GM21529 (cell line): ENCODE data around the gene EGLN3.
"Not testable (repeated sequence)": the region's sequence is repeated elsewhere in the genome, so short reads cannot be mapped to it uniquely, and the experiment has no call there.

Experiments
- ATAC-seq: cut with Tn5 transposase; IDR thresholded peaks from one replicate; pipeline ENCODE4 v1.9.1; 2021; ENCODE audit not compliant: unreplicated experiment

Gene EGLN3

GRCh38 chr14:33938131-33938949, 12.5 kb downstream of the EGLN3 start:
- peak; percentile 45 for ATAC-seq

- ATAC-seq: no peak
Measured at GRCh38 chr14:33936391-33936790, 14.5 kb downstream of the EGLN3 start.

- ATAC-seq: no peak
Measured at GRCh38 chr14:33934938-33935337, 15.9 kb downstream of the EGLN3 start.

GRCh38 chr14:33934043-33934750, 16.7 kb downstream of the EGLN3 start:
- ATAC-seq: no peak

- ATAC-seq: no peak
Measured at GRCh38 chr14:33933386-33933933, 17.4 kb downstream of the EGLN3 start.

GRCh38 chr14:33932576-33933345, 18.1 kb downstream of the EGLN3 start:
- ATAC-seq: no peak

- ATAC-seq: no peak
Measured at GRCh38 chr14:33932033-33932432, 18.8 kb downstream of the EGLN3 start.

GRCh38 chr14:33931461-33931860, 19.4 kb downstream of the EGLN3 start:
- ATAC-seq: no peak

DNA sequence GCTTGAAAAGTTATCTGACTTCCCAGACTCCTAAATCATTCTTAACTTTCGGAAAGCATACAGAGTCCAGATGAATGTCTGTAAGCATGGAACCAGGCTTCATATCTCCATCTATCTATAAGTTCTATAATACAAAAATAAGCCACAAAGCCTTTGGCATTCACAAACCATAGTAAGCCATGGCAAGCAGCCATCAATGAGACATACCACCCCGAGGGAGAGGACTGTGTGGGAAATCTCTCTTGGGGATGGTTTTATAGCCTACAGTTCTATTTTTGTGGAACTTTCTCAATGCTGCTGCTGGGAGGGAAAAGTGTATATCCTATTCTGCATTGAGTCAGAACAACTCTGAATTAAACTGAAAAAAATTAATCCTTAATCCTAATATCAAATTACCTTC, 20.4 kb downstream of the EGLN3 start:
- no peak for ATAC-seq

DNA sequence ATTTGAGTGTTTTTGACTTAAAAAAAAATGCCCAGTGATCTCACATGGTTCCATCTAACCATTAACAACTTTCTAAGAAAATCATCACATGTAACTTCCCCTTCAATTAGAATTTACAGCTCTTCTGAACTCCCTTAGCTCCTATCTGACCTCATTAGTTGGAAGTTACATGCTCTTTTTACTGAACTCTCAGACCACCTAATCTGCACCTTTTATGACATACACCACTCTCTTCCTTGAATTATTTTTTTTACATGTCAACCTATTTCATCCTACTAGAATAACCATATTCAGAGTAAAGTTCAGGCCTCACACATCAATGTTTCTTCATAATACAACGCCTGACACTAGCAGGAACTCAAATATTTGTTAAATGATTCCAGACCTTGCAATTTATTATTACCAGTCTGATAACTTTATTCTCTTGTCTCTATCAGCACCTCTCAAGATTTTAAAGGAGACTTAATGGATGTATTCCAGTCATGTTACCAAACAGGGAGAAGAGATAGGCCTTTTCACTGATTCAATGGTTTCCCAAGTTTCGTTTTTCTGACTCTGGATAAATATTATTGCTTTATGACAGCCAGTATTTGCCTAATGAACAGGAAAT, 21.0 kb downstream of the EGLN3 start:
- ATAC-seq: no peak

DNA sequence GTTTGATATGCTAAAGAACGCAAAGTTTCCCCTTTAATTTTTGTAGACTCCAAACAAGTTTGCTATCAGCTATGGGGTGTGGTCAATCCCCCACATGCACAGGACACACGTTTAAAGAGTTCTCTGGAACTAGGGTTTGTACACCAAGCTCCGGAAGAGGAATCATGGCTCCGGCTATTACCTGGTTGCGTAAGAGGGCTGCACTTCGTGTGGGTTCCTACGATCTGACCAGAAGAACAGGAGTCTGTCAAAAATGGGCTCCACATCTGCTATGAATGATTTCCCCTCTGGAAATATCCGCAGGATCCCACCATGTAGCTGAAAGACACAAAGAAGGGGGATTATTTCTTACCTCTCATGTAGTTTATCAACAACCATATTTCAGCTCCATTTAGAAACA, 22.0 kb downstream of the EGLN3 start:
- no peak for ATAC-seq

GRCh38 chr14:33927944-33928343, 22.9 kb downstream of the EGLN3 start:
- ATAC-seq: no peak

DNA sequence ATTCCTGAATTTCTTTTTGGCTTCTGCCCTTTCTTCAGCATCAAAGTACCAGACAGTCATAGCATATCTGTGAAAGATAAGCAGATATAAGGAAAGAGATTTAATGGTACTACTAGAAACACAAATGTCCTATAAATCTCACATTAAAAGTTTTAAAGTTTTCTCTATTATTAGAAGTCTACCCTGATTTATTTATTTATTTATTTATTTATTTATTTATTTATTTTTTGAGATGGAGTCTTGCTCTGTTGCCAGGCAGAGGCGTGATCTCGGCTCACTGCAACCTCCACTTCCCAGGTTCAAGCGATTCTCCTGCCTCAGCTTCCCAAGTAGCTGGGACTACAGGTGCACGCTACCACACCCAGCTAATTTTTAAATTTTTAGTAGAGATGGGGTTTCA, 23.9 kb downstream of the EGLN3 start:
- ATAC-seq: not testable (repeated sequence)

DNA sequence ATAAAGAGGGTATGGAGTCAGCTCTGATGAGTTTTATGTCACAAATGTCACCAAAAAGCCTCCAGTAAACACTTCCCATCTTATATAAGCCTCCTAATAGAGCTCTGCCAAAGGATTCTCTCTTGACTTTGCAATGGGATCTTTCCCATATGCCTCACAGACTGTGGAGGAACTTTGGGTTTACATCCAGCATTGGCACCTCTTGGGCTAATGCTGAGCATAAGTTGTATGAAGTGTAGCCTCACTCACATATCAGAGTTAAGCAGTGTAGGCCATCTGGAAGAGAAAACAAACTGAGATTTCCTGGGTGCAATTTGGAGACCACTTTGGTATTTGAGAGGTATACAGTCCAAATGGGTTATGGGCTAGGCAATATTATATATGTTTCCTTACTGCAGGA, 24.9 kb downstream of the EGLN3 start:
- ATAC-seq: no peak

GRCh38 chr14:33925235-33925634, 25.6 kb downstream of the EGLN3 start:
- no peak for ATAC-seq

DNA sequence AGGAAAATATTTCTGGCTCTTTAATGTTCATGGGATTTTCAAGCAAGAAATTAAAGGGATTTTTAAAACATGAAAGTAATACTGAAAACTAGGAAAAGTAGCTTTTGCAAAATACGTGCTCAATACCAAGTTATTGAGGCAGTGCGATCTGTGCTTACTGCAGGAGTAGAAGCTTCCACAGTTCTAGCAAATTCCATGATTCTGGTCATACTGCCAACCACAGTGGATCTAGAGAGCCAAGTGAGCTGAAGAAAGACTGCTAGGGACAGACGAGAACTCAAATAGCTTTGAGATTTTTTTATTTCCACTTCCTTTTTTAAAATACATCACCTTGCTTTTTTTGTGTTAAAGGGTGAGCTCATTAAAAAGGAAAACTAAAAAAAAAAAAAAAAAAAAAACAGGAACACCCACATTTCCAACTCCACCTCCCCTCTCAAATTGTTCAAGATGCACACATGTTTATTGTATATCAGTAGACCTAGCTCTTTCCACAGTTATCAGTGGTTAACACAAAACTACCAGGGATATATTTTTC, 26.2 kb downstream of the EGLN3 start:
- ATAC-seq: no peak

- no peak for ATAC-seq
Measured at GRCh38 chr14:33922125-33922524, 28.7 kb downstream of the EGLN3 start.

DNA sequence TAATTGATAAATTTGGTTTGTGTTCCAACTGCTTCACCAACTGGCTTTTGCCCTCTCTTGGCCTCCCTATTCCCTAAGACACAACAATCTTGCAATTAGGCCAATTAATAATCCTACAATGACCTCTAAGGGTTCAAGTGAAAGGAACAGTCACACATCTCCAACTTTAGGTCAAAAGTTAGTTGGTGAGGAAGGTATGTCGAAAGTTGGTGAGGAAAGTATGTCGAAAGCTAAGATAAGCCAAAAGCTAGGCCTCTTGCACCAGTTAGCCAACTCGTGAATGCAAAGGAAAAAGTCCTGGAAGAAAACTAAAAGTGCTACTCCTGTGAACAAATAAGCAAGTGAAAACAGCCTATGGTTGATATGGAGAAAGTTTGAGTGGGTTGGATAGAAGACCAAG, 32.6 kb downstream of the EGLN3 start:
- ATAC-seq: no peak

DNA sequence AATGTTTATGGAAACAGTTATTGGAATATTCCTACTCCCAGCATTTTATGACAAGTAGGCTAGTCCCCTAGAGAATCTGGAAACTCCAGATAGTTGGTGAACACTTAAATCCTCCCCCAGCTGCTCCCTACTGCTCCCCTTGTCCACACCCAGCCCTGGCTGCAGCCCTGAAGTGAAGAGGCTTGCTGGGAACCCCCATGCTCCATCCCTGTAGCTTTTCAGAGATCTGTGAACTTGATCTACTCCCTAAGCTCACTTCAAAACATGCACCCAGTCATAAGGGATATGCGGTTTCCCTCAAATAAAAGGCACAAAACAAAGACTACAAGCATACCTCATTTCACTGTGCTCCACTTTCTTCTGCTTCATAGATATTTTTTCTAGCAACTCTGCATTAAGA, 33.2 kb downstream of the EGLN3 start:
- ATAC-seq: no peak

GRCh38 chr14:33916663-33917565, 34.0 kb downstream of the EGLN3 start:
- no peak for ATAC-seq
